MM.1S (cell line): ENCODE results near the gene CHRNA4.

ENCODE experiments used
- CTCF ChIP-seq: fragments of 300-600 bp; sonication (generic); IDR thresholded peaks from 2 replicates; pipeline ENCODE4 v1.5.1; 2016; ENCODE audit warnings: antibody characterized with exemption, low read length, mixed read lengths
- EZH2 ChIP-seq: fragments of 300-600 bp; sonication (generic); optimal IDR thresholded peaks from 2 replicates; pipeline ENCODE3; 2017; ENCODE audit warnings: low read depth, mild to moderate bottlenecking, antibody characterized with exemption, low read length, mixed read lengths
- EZH2phosphoT487 ChIP-seq: fragments of 300-600 bp; sonication (generic); IDR thresholded peaks from 2 replicates; pipeline ENCODE4 v1.6.1; 2018; ENCODE audit warnings: antibody characterized with exemption, low read length

- TF ChIP-seq CTCF: no peak
- no peak for TF ChIP-seq EZH2phosphoT487
- no peak for TF ChIP-seq EZH2
Measured at GRCh38 chr20:63308218-63308911, 52.8 kb downstream of the CHRNA4 start.
